ENCODE measurements around the gene C5orf24.
"Not testable (repeated sequence)": the region's sequence is repeated elsewhere in the genome, so short reads cannot be mapped to it uniquely, and the experiment has no call there.

The C5orf24 gene

DNA sequence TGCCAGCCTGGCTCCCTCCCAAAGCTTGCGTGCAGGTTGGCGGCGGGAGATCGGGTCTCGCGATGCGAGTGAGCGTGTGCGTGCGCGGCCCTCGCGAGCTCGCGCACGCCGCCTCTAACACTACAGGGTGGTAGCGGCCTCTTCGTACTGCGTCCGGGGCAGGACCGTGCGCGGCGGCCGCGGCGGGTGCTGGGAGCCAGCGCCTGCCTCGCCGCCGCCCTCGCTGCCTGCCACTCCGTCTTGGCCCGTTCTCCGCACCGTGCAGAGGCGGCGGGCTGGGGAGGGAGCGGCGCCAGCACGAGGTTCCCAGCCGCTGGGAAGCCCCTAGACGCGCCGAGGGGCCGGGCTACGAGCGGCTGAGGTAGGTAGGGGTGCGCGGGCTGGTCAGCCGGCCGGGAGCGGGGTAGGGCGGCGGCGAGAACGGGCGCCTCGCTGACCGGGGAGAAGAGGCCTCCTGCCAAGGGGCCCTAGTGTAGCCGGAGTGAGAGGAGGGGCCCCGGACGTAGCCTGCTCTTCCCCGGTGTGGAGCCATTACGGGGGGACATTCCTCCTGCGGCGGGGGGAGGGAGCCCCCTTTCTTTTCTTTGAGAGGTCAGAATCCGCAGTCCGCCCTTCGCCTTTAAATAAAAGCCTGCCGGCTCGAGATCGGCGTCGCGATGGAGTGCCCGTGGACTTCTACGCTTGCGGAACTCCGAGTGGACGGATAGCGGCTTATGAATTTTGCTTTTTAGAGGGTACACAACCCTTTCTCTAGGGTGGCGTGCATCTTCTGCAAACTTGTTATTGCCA is at the start of gene C5orf24:
TSS of gene C5orf24 (plus strand) at position 117 of the 789 bp plus-strand sequence. CDS start 8,933 bp downstream, outside the sequence.
- DNase-seq (ENCODE audit: low spot score): peak; percentile 93

DNA sequence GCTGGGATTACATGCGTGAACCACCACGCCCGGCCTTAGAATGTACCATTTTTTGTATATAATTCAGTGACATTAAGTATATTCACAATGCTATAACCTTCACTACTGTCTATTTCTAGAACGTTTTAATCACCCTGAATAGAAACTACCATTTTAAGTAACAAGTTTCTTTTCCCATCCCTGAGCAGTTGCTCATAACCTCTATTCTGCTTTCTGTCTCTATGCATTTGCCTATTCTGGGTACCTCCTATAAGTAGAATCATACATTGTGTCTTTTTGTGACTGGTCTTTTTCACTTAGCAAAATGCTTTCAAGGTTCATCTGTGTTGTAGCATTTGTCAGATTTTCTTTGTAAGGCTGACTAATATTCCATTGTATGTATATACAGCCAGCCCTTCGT is 47.3 kb upstream of the C5orf24 start:
- DNase-seq (ENCODE audit: low spot score): no peak

DNA sequence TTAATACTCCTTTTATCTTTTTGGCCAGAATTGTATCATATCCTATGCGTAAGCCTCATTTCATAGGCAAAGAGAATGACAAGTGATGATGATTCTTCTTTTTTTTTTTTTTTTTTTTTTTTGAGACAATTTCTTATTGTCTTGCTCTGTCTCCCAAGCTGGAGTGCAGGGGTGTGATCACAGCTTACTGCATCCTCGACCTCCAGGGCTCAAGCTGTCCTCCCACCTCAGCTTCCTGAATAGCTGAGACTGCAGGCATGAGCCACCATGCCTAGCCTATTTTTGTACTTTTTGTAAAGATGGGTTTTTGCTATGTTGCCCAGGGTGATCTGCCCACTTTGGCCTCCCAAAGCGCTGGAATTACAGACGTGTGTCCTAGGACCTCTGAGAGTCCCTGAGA is 41.9 kb upstream of the C5orf24 start:
- no peak for DNase-seq (ENCODE audit: low spot score)

DNA sequence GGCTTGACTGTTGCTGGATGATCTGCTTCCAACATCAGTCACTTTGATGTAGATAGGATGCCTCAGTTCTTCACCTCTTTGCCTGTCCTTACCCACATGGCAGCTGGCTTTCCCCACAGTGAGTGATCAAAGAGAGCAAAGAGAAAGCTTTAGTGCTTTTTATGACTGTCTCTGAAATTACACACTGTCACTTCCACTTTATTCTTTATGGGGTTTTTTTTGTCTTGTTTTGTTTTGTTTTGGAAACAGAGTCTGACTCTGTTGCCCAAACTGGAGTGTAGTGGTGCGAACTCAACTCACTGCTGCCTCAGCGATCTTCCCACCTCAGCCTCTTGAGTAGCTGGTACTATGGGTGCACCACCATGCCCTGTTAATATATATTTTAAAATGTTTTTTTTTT is 32.4 kb upstream of the C5orf24 start:
- DNase-seq (ENCODE audit: low spot score): peak; percentile 0

DNA sequence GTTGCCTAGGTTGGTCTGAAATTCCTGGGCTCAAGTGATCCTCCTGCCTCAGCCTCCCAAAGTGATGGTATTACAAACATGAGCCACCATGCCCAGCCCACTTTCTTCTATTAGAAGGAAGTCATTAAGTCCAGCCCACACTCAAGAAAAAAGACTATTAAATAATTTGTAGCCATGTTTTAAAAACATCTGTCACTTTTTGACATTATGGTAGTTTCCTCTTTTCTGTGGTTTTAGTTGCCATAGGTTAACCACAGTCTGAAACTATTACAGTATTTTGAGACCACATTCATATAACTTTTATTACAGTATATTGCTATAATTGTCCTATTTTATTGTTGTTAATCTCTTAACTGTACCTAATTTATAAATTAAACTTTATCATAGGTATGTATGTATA is 31.9 kb upstream of the C5orf24 start:
- no peak for DNase-seq (ENCODE audit: low spot score)

DNA sequence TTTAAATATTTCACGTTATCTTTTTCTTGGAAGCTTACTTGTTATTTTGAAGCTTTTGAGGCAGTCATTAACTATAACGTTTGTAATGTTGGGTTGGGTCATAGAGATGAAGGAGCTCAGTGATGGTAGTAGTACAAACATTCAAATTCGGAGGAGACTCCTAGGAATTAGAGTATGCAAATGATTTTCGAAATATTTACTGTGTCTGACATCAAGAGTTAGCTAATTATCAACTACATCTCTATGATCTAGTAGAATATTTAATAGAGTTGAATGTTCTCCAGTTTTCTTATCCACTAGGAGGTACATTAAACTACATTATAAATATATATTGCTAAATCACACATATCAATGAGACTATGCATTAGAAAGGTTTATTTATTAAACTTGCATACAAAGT is 28.8 kb upstream of the C5orf24 start:
- DNase-seq (ENCODE audit: low spot score): no peak

DNA sequence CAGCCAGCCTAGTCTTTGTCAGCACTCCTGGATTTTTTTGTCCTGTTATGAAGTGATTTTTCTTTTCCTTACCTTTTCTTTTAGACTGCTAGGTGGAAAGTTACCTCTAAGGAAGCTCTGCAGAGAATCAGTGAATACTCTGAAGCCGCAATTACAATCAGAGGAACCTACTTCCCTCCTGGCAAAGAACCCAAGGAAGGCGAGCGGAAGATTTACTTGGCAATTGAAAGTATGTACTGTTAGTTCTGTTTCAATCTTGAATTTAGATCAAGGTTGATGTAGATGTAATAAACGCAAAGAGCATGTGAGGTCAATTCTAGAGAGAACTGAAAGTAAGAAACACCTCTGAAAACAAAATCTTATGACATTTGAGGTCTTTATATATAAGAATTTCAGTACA is 27.0 kb upstream of the C5orf24 start:
- no peak for DNase-seq (ENCODE audit: low spot score)

DNA sequence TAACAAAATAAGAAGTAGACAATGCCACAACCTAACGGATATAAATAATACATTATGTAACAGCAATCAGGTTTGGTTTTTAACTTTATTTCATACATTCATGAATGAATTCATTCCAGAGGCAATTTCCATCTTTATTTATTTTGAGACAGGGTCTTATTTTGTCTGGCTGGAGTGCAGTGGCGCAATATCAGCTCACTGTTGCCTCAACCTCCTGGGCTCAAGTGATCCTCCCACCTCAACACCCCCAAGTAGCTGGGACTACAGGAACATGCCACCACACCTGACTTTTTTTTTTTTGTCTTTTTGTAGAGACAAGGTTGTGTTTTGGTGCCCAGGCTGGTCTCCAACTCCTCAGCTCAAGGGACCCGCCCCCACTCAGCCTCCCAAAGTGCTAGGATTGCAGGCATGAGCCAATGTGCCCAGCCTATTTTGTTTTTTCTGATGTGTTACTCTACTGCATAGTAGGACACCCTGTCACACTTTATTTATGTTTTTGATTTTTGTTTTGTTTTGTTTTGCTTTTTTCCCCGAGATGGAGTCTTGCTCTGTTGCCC is 26.3 kb upstream of the C5orf24 start:
- DNase-seq (ENCODE audit: low spot score): no peak

DNA sequence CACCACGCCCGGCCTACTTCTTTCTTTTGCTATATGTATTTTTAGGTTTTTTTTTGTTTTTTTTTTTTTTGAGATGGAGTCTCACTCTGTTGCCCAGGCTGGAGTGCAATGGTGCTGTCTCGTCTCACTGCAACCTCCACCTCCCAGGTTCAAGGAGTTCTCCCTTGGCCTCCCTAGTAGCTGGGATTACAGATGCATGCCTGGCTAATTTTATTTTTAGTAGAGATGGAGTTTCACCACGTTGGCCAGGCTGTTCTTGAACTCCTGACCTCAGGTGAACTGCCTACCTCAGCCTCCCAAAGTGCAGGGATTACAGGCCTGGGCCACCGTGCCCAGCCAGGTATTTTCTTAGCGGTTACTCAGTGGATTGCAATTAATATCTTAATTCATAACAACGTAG is 23.9 kb upstream of the C5orf24 start:
- DNase-seq (ENCODE audit: low spot score): no peak

DNA sequence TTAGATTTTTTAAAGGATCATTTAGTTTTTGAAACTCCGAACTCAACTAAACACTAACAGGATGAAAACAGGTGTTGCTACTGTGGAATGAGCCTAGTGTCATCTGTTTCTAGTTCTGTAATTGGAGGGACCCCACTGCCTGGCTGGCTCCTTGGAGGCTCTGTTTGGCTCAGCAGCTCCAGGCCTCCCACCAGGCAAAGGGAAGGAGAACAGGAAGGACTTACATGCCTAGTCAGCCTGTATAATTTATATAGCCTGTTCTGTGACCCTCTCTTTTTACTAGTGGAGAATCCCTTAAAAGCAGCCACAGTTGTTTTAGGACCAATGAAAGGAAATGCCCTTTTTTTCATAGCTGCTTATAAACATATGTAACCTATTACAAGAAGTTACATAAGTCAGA is 21.1 kb upstream of the C5orf24 start:
- no peak for DNase-seq (ENCODE audit: low spot score)

DNA sequence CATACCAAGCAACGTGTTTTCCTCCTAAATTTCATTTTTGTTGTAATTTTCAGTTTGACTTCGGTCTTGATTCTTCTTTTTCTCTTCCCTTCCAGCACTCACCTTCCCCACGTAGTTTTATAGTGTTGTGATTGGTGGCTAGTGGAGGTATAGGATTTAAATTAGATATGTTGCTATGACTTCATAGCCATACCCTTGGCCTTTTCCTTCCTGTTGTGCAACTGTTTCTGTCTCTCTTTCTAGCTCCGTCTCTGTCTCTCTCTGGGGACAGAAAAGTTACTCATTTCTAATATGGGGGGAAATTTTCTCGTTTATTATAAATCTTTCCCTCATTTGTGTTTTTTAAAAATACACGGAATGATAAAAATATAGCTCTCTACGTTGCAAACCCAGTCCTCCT is 20.6 kb upstream of the C5orf24 start:
- DNase-seq (ENCODE audit: low spot score): no peak

DNA sequence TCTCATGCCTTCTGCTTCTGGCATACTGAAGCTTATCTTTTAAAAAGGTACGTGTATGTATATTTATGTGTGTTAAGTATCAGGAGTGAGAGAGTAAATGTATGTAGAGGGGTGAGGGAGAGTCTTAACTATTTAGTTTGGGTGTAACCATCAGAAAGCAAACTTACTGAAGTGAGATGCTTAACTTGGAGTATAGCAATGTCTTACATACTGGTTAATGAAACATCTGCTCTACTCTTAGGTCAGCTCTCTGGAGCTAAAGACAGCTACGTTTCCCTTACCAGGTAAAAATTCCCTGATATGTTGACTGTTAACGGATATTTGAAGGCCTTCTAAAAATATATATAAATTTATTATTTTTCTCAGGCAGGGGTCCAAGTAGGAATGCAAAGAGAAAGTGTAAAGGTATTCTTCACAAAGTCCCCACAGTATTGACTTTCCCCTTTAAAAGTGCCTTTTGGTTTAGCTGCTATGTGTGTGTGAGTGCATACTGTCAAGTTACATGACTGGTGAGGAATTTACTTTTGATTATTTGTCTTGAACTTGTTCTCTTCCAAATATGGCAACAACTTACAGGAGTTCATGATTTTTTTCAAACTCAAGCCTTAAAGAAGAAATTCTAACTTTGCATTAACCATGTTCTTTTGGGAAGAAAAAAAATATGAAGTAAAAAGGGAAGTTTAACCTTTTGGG is 12.3 kb upstream of the C5orf24 start:
- no peak for DNase-seq (ENCODE audit: low spot score)

DNA sequence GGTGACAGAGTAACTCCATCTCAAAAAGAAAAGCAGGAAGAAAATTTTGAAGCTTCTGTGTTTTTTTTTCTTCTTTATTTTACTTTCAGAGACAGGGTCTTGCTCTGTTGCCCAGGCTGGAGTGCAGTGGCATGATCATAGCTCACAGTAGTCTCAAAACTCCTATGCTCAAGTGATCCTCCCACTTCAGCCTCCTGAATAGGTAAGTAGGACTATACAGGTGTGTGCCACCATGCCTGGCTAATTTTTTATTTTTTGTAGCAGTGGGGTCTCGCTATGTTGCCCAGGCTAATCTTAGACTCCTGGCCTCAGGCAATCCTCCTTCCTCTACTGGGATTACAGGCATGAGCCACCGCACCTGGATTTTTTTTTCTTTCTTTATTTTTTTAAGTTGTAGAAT is 10.1 kb upstream of the C5orf24 start:
- no peak for DNase-seq (ENCODE audit: low spot score)

DNA sequence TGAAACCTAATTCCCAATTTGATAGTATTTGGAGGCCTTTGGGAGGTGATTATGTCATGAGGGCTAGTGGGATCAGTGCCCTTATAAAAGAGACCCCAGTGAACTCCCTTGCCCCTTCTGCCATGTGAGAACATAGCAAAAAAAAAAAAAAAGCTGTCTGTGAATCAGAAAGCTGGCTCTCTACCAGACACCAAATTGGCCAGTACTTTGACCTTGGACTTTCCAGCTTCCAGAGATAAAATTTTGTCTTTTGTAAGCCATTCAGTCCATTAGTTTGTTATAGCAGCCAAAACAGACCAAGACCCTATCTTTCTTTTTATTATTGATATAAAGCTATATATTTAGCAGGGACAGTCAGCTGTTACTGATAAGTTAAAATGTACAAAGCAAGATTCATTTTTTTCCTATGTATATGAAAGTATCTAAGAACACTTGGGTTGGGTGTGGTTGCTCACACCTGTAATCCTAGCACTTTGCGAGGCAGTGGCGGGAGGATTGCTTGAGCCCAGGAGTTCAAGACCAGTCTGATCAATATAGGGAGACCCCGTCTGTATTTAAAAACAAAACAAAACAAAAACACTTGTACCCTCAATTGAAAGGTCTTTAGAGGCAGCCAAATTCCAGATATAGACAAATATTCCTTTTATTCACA is 8.1 kb upstream of the C5orf24 start:
- no peak for DNase-seq (ENCODE audit: low spot score)

DNA sequence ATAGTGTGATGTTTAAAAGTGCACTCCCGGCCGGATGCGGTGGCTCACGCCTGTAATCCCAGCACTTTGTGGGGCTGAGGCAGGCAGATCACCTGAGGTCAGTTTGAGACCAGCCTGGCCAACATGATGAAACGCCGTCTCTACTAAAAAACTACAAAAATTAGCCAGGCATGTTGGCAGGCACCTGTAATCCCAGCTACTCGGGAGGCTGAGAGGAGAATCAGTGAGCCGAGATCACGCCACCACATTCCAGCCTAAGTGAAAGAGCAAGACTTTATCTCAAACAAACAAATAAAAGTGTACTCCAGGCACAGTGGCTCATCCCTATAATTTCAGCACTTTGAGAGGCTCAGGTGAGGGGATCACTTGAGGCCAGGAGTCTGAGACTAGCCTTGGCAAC is 7.4 kb upstream of the C5orf24 start:
- not testable (repeated sequence) for DNase-seq (ENCODE audit: low spot score)

DNA sequence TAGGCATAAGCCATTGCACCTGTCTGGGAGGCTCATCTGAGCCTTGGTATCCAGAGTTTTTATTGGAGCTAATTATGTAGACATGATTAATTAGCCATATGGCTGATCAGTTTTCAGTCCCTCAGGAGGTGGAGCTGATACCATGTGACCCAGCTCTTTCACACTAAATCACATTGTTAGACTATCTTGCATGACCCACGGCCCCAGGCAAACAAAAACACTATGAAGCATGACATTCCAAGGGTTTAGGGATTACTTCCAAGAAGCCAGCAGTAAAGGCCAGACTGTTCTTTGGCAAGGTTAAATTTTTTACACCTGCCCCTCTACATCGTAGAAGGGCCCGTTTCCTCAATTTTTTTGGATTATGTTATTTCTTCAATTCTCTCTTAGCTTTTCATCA is 5.0 kb upstream of the C5orf24 start:
- DNase-seq (ENCODE audit: low spot score): no peak

DNA sequence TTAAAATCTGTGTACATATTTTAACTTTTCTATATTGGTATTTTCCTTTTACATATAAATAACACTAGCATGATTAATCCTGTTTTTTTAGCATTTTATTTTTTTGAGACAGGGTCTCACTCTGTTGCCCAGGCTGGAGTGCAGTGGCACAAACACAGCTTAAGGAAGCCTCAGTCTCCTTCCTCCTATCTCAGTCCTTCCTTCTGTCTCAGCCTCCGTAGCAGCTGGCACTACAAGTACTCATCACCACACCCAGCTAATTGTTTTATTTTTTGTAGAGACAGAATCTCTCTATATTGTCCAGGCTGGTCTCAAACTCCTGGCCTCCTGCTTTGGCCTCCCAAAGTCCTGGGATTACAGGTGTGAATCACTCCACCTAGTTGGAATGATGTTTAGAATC is 1.5 kb upstream of the C5orf24 start:
- DNase-seq (ENCODE audit: low spot score): no peak

DNA sequence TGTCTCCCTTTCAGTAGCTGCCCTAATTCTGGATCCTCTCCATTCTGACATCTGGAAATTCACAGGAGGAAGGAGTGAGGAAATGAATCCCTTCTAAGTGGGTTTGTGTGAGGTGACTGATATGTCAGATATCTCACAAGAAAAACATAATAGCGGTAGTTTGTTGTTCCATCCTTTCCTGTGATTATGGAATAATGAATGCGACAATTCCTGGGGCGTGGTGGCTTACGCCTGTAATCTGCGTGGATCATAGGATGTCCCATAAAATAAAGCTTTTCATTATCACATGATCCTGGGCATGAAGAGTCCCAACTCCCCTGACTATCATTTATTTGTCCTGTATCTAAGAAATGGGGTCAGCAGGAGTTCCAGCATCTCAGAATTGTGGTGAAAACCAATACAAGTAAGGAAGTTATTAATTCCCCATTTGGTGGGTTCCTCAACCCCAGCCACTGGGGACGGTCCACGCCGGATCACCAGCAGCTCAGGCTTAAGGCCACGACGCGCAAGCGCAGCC is 375 bp upstream of the C5orf24 start:
- DNase-seq (ENCODE audit: low spot score): no peak

DNA sequence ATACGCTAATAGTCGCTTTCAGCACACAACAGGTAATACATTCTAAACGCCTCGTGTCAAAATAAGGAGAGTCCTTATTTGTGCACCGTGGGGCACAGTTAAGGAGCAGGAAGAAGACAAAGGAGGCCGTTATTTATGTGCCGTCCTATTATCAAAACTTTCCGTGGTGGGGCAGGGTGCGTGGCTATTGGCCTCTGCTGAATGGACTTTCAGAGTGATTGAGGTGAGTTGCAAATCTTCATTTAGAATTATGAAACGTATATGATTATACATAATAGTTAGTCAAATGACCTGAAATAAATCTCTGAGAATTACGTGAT is 833 bp downstream of the C5orf24 start:
- DNase-seq (ENCODE audit: low spot score): peak; percentile 12

DNA sequence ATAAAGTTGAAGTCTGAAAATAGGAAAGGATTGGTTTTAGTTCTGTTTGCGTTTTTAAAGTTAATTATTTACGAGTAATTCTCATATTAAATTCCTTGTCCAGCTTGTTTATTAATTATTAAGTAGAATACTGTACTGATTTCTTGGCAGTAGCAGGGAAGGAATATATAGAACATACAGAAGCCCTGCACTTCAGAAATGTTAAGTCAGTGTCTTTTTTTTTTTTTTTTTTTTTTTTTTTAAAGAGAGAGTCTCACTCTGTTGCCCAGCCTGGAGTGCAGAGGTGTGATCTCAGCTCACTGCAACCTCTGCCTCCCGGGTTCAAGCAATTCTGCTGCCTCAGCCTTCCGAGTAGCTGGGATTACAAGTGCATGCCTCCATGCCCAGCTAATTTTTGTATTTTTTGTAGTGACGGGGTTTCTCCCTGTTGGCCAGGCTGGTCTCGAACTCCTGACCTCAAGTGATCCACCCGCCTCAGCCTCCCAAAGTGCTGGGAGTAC is 3.7 kb downstream of the C5orf24 start:
- not testable (repeated sequence) for DNase-seq (ENCODE audit: low spot score)

DNA sequence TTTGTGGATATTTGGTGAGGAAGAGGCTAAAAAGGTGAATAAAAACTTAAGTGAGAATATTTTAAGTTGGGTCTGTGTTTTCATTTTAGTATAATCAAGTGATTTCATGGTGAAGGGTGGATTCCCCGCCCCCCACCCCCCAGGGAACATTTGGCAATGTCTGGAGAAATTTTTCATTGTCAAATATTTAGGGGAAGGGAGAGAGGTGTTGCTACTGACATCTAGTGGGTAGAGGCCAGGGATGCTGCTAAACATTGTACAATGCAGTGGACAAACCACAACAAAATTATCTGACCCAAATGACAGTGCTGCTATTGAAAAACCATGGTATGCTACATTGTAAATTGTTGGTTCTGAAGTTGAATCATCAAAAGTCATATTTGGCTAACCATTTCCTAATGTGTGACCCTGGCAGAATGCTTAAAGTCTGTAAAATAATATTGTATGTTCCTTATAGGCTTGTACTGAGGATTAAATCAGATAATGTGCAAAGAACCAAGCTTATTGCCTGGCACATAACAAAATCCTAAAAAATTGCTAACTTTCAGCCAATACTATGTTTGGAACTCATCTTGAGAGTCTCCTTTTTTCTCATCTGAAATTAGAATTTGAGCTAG is 5.6 kb downstream of the C5orf24 start:
- DNase-seq (ENCODE audit: low spot score): peak; percentile 7

DNA sequence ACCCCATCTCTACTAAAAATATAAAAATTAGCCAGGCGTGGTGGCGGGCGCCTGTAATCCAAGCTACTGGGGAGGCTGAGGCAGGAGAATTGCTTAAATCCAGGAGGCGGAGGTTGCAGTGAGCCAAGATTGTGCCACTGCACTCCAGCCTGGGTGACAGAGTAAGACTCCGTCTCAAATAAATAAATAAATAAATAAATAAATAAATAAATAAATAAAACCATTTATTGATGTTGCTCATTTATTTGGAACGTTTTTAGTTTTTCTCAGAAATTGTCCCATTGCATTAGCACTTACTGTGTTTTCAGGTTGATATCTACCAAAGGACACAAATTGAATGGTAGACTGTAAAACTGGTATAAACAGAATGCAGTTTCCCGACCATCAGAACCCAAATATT is 10.7 kb downstream of the C5orf24 start:
- DNase-seq (ENCODE audit: low spot score): not testable (repeated sequence)
